ENCODE results near the gene VIPR1. TPM values are rescaled to one million over a fixed set of nuclear protein-coding genes. Genes with fewer than 3 reads are reported as not detected.

Gene VIPR1
- polyA plus RNA-seq, 1 of the 3 experiments (the other 2 are of a cell fraction), result not detected

- H3K9me3 ChIP-seq, result no peaks in the 10 kb centered on the region
- H3K9me2 ChIP-seq, result no peaks in the 10 kb centered on the region
- H3K79me2 ChIP-seq (ENCODE audit: insufficient read depth), result no peaks in the 10 kb centered on the region
- WGBS (ENCODE audit: low lambda C conversion rate), result 61% methylated on average over 12 of the region's 13 CpGs
- CTCF ChIA-PET, result interaction anchor here (1.0 to 1.8 kb wide), 3 partner anchors 37 to 55 kb away, joined by 3 to 4 read pairs (median 3); no protein-coding TSS in a partner anchor
- no peaks in the 10 kb centered on the region for H3F3A ChIP-seq (replicated peaks; ENCODE audit: insufficient read depth)
- no peaks in the 10 kb centered on the region for H4K20me1 ChIP-seq (ENCODE audit: insufficient read depth)
- no peak overlapping the region for H2AFZ ChIP-seq (ENCODE audit: low read depth)
- peaks cover 38% of the 10 kb centered on the region for H3K27me3 ChIP-seq (ENCODE audit: insufficient read depth)
- no peak for TF ChIP-seq TEAD4 (IDR thresholded peaks at IDR 0.05; ENCODE audit: borderline replicate concordance, insufficient read depth)
- TF ChIP-seq RXRA (IDR thresholded peaks at IDR 0.05; ENCODE audit: borderline replicate concordance, low read depth), result no peak
- H3K27ac ChIP-seq (ENCODE audit: low read depth in 2 of 2, low read length in 1 of 2), result no peak overlapping the region
- no peak overlapping the region for H3K4me2 ChIP-seq
- no peaks in the 10 kb centered on the region for H3K36me3 ChIP-seq (replicated peaks in 1 of 2; ENCODE audit: control insufficient read depth in 1 of 2, insufficient read depth in 2 of 2, low read length in 1 of 2)
- H3K9ac ChIP-seq, result no peak overlapping the region
- H3K4me1 ChIP-seq (ENCODE audit: control insufficient read depth in 1 of 2, insufficient read depth in 2 of 2, low read depth in 1 of 2, low read length in 1 of 2), result peaks cover 0 to 13% of the 10 kb centered on the region in 2 experiments; a peak in 1 of 4 replicates
- no peak overlapping the region for H3K4me3 ChIP-seq (ENCODE audit: low read depth in 2 of 2, low read length in 1 of 2)
- no peak for DNase-seq
- POLR2A ChIA-PET, result no interaction called here
These were observed 3.5 kb upstream of the VIPR1 start for GRCh38 chr3:42498791-42499477.

- H3K9me3 ChIP-seq, result no peaks in the 10 kb centered on the region
- ChIA-PET POLR2A (no interaction called here), CTCF (interaction anchor here (1.0 to 1.8 kb wide), 2 partner anchors 49 to 56 kb away, joined by 3 to 4 read pairs; no protein-coding TSS in a partner anchor)
- H2AFZ ChIP-seq (ENCODE audit: low read depth), result no peak overlapping the region
- WGBS (ENCODE audit: low lambda C conversion rate), result 29% methylated on average over 3 of the region's 3 CpGs
- peaks cover 0 to 13% of the 10 kb centered on the region in 2 experiments; a peak in 1 of 4 replicates for H3K4me1 ChIP-seq (ENCODE audit: control insufficient read depth in 1 of 2, insufficient read depth in 2 of 2, low read depth in 1 of 2, low read length in 1 of 2)
- no peak overlapping the region for H3K27ac ChIP-seq (ENCODE audit: low read depth in 2 of 2, low read length in 1 of 2)
- TF ChIP-seq ELF1 (IDR thresholded peaks at IDR 0.05), result no peak
- no peak for TF ChIP-seq SIN3A (IDR thresholded peaks at IDR 0.05; ENCODE audit: borderline replicate concordance, low read depth, low read length)
- TF ChIP-seq CHD2 (IDR thresholded peaks at IDR 0.05; ENCODE audit: low read length, partially characterized antibody), result no peak
- no peak for TF ChIP-seq TEAD4 (IDR thresholded peaks at IDR 0.05; ENCODE audit: borderline replicate concordance, insufficient read depth)
- TF ChIP-seq, protein P1, sequence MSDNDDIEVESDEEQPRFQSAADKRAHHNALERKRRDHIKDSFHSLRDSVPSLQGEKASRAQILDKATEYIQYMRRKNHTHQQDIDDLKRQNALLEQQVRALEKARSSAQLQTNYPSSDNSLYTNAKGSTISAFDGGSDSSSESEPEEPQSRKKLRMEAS (IDR thresholded peaks at IDR 0.05; ENCODE audit: low read depth), result no peak
- TF ChIP-seq USF1 (IDR thresholded peaks at IDR 0.05; ENCODE audit: borderline replicate concordance, low read depth), result no peak
- TF ChIP-seq, protein P2, sequence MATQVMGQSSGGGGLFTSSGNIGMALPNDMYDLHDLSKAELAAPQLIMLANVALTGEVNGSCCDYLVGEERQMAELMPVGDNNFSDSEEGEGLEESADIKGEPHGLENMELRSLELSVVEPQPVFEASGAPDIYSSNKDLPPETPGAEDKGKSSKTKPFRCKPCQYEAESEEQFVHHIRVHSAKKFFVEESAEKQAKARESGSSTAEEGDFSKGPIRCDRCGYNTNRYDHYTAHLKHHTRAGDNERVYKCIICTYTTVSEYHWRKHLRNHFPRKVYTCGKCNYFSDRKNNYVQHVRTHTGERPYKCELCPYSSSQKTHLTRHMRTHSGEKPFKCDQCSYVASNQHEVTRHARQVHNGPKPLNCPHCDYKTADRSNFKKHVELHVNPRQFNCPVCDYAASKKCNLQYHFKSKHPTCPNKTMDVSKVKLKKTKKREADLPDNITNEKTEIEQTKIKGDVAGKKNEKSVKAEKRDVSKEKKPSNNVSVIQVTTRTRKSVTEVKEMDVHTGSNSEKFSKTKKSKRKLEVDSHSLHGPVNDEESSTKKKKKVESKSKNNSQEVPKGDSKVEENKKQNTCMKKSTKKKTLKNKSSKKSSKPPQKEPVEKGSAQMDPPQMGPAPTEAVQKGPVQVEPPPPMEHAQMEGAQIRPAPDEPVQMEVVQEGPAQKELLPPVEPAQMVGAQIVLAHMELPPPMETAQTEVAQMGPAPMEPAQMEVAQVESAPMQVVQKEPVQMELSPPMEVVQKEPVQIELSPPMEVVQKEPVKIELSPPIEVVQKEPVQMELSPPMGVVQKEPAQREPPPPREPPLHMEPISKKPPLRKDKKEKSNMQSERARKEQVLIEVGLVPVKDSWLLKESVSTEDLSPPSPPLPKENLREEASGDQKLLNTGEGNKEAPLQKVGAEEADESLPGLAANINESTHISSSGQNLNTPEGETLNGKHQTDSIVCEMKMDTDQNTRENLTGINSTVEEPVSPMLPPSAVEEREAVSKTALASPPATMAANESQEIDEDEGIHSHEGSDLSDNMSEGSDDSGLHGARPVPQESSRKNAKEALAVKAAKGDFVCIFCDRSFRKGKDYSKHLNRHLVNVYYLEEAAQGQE (IDR thresholded peaks at IDR 0.05; ENCODE audit: low read depth, low read length), result no peak
- no peak for TF ChIP-seq SMC3 (IDR thresholded peaks at IDR 0.05; ENCODE audit: low read depth, low read length)
- no peak for TF ChIP-seq MXI1 (IDR thresholded peaks at IDR 0.05; ENCODE audit: low read depth, low read length)
- TF ChIP-seq POLR2AphosphoS5 (IDR thresholded peaks at IDR 0.05; ENCODE audit: low read depth, low read length), result no peak
- no peak for TF ChIP-seq RFX5 (IDR thresholded peaks at IDR 0.05; ENCODE audit: low read length)
- TF ChIP-seq CTCF (IDR thresholded peaks at IDR 0.05), result no peak
- TF ChIP-seq GATA2 (CRISPR knock-in tag; IDR thresholded peaks at IDR 0.05), result no peak
- H3K79me2 ChIP-seq (ENCODE audit: insufficient read depth), result no peaks in the 10 kb centered on the region
- no peak overlapping the region for H3K9ac ChIP-seq
- H3K9me2 ChIP-seq, result no peaks in the 10 kb centered on the region
- no peak overlapping the region for H3K4me2 ChIP-seq
- DNase-seq, result no peak
- H3K36me3 ChIP-seq (replicated peaks in 1 of 2; ENCODE audit: control insufficient read depth in 1 of 2, insufficient read depth in 2 of 2, low read length in 1 of 2), result no peaks in the 10 kb centered on the region
- H4K20me1 ChIP-seq (ENCODE audit: insufficient read depth), result no peaks in the 10 kb centered on the region
- no peak overlapping the region for H3K4me3 ChIP-seq (ENCODE audit: low read depth in 2 of 2, low read length in 1 of 2)
- H3F3A ChIP-seq (replicated peaks; ENCODE audit: insufficient read depth), result no peaks in the 10 kb centered on the region
- H3K27me3 ChIP-seq (ENCODE audit: insufficient read depth), result peaks cover 38% of the 10 kb centered on the region
These were observed 3.0 kb upstream of the VIPR1 start for GRCh38 chr3:42499478-42499871.

All from SK-N-SH (cell line).